GM19351 (cell line): ENCODE data around the gene DUS3L.
"Not testable (repeated sequence)": the region's sequence is repeated elsewhere in the genome, so short reads cannot be mapped to it uniquely, and the experiment has no call there.

ENCODE experiments used
- ATAC-seq: cut with Tn5 transposase; IDR thresholded peaks from one replicate; pipeline ENCODE4 v1.9.1; 2021; ENCODE audit warnings: mild to moderate bottlenecking, moderate library complexity; ENCODE audit not compliant: unreplicated experiment

DUS3L gene

DNA sequence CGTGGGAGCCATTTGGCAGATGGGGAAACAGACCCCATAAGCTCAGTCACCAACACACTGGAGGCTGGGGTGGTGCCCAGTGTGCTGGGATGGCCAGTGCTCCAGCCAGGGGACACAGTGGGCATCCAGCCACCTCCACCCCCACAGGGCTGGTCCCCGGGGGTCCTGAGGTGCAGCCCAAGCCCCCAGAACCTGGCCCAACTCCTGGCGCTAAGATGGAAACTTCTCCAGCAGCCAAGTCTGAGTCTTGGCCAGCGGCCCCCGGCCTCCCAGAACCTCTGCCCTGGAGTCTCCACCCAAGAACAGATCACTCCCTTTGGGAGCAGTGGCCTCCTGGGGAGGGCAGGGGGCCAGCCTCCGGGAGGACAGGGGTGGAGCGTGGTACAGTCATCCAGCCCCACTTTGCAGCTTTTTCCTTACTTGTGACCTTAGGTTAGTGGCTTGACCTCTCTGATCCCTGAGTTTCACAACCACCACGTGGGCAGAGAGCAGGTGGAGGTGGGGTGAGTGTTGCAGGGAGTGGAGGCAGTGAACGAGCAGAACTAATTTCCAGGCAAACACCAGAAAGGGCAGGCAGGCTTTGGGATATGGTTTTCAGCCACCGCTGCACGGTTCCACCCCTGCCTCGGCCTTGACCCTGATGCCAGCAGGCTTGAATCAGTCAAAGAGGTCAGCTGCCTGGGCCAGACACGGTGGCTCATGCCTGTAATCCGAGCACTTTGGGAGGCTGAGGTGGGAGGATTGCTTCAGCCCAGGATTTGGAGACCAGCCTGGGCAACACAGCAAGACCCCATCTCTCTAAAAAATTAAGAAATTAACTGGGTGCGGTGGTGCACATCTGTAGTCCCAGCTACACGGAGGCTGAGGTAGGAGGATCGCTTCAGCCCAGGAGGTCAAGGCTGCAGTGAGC is 9.7 kb upstream of the DUS3L start:
- no peak for ATAC-seq

DNA sequence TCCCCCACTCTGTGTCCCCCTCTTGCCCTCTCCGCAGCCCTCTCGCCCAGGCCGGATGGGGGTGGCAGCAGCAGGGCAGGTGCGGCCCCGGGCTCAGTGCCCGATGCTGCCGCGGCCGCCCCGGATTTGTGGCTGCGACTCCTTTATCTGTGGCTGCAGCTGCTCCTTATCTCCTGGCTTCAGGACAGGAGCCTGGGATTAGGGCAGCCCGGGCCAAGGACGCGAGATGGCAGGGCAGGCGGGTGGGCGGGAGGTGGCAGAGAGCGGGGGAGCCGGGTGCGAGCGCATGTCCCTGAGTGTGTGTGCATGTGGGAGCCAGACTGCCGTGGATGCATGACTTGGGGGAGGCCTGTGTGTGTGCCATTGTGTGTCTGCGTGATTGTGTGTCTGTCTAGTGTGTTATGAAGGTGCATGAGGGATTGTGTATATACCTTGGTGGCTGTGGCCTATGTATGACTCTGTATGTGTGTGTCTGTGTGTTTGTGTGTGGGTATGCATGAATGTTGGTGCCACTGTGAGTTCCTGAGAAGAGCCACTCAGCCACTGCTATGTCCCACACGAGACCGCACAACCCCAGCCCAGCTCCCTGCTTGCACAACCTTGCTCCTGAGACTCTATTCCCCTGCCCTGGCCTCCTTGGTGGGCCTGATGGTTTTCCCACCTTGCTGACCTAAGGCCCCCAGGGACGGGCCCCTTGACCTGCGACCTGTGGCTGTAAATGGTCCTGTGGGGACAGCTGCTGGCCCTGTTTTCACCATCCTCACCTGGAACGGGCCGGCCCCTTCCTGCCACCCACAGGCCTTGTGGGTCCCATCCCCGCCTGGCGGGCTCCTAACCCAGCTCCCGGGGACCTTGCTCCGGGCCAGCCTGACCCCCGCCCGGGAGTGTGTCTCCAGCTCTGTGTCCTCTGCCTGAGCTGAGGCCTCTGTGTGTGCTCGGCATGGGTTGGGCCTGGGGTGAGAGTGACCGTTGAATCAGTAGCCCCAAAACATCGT is 8.6 kb upstream of the DUS3L start:
- ATAC-seq, result no peak

DNA sequence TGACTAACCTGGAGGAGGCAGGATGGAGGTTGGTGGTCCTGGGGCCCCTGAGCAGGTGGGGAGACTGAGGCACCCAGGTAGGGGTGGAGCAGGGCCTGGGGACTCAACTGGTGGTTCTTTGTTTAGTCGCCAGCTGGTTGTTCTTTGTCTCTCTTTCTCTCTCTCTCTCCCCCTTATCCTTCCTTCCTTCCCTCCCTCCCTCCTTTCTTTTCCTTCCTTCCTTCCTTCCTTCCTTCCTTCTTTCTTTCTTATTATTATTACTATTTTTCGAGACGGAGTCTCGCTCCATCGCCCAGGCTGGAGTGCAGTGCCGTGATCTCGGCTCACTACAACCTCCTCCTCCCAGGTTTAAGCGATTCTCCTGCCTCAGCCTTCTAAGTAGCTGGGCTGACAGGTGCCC is 7.3 kb upstream of the DUS3L start:
- ATAC-seq, result no peak

DNA sequence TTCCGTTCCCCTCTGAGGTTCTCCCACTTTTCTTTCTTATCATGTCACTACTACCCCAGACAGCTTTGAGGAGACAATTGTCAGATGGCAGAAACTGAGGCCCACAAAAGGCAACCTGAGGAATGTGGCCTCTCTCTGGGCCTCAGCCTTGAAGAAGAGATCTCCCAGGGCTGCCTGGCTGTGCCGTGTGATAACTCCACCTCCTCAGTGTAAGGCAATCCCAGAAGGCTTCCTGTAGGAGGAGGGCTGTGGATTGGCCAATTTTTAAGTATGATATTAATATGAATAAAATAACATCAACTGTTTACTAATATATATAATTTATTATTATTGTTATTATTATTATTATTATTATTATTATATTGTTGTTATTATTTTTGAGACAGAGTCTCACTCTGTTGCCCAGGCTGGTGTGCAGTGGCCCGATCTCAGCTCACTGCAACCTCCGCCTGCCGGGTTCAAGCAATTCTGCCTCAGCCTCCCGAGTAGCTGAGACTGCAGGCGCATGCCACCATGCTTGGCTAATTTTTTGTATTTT is 4.5 kb upstream of the DUS3L start:
- no peak for ATAC-seq

DNA sequence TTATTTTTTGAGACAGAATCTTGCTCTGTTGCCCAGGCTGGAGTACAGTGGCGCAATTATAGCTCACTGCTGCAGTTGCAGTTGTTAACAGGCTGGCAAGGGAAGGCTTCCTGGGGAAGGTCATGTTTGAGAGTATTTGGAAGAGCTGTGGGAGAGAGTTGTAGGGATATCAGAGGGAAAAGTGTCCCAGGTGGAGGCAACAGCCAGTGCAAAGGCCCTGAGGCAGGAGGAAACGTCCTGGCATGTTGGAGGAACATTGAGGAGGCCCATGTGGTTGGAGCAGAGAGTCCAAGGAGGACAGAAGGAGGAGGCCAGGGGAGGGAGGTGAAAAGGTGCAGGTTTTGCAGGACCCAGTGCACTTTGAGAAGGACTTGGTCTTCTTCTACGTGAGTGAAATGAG is 2.2 kb upstream of the DUS3L start:
- ATAC-seq, result no peak

DNA sequence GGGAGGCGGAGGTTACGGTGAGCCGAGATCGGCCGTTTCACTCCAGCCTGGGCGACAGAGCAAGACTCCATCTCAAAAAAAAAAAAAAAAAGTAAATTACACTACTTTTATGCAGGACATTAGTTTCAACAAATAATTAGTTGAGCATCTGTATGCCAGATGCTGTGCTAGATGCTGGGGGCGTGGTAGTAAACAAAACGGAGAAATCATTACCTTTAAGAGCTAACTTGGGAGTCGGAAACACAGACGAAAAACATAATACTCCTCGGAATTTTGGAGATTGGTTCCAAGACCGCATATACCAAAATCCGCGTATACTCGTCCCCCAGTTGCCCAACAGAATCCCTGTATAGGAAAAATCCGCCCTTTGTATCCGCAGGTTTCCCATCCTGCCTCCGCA is 1.3 kb upstream of the DUS3L start:
- ATAC-seq, result no peak

DNA sequence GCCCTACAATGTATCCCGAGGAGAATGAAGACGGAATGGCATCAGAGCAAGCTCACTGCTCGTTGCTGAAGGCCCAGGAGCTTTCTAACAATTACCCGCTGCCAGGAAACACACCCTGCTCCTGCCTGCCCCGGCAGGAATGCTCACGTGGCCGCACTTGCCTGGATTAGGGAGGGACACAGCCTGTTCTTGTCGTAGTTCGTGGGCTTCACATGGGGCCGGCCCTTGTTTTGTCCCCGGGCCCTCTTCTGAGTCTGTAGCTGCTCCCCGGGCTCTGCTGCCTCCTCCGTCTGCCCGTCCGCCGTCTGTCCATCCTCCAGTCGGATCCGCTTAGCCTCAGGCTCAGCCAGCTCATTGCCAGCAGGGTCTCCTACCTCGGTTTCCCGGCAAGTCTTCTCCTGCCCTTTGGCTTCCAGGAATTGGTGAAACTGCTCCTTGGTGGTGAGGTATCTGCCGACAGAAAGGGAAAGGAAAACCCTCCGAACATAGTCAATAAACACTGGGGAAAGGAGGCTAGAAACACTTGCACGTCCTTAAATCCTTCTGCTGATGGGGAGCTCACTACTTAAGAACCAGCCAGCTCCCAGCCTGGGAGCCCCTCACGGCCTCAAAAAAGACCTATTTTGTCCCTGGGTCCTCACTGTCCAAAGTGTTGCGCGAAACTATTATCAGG is 941 bp downstream of the DUS3L start:
- no peak for ATAC-seq

DNA sequence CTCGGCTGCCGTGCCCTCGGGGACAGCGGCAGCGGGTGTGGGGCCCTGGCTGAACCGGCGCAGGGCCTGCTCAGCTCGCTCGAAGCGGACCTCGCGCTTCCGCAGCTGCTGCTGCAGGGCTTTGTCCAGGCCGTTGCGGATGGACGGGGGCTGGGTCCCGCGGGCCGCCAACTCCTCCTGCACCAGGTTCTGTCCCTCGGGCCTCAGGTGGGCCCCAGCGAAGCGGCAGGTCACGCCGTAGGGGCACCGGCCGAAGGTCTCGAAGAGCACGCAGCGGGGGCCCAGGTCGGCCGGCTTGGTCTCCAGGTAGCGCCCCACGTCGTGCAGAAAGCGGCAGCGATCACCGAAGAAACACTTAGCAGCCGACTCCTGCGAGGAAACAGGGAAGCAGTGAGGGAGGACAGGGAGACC is 1.6 kb downstream of the DUS3L start:
- no peak for ATAC-seq

DNA sequence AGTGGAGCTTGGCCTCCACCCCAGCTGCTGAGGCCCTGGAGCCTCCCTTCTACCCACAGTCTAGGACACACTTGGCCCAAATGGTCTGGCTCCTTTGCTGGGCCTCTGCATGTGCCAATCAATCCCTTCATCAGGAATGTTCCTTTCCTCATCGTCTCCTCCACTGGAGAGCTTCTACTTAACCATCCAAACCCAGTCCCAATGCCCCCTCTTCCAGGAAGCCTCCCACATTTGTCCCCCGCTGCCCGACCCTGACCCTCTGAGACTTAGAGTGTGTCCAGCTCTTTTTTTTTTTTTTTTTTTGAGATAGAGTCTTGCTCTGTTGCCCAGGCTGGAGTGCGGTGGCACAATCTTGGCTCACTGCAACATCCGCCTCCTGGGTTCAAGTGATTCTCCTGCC is 2.5 kb downstream of the DUS3L start:
- ATAC-seq, result no peak

DNA sequence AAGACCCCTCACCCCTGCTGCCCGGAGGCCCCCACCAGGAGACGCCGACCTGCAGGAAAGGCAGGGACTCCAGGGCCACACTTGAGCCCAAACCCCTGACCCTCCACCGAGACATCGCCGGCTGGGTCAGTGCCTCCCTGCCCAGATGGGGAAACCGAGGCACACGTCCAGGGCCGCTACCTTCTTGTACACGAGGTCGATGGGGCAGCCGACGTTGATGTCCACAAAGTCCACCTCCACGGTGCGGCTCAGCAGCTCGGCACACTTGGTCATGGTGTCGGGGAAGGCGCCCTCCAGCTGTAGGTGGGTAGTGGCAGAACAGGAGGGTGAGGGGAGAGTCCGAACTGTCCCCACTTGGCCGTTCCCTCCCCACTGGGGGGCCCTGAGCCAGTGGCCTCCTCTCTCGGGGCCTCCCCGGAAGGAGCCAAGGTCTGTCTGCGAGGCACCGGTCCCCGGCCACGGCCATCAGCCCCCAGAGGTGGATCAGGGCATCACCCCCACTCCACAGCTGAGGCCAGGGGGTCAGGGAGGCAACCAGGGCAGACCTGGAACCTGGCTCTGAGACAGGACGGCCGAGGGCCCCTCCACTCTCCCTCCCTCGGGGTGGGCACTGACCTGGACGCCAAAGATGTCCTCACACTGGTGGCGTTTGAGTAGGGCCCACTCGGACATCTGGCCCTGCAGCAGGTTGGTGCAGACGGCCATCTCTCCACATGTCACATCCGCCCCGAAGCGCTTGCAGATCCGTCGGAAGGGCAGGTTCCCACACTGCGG is 3.4 kb downstream of the DUS3L start:
- no peak for ATAC-seq

DNA sequence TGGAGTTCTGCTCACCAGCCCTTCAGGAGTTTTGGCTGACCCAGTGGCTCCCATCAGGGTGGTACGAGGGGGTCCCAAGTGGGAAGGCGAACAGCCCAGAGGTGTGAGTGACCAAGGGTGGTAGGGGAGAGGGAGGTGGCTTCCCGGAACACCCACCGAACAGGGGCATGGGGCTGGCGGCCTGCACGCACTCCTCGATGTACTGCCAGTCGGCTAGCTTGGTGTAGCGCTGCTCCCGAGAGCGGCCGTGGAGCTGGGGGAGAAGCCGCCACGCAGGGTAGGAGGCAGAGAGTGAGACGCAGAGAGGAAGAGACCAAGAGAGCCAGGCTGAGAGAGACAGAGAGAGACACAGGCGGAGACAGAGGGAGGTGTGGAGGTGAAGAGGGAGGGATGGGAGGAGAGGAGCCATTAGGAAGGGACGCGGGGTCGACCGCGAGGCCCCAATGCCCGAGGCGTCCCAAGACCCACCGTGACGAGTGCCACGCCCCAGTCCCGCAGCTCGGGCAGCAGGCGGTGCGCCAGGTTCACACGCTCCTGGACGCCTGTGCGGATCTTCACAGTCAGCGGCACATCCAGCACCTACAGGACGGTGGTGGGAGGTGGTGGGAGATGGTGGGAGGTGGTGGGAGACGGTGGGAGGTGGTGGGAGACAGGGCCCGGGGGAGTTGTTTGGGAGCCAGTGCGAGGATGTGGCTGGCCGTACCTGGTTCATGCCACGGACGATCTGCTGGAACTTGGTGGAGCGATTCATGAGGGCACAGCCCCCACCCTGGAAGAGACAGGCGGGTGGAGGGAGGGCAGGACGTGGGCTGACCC is 4.2 kb downstream of the DUS3L start:
- no peak for ATAC-seq

DNA sequence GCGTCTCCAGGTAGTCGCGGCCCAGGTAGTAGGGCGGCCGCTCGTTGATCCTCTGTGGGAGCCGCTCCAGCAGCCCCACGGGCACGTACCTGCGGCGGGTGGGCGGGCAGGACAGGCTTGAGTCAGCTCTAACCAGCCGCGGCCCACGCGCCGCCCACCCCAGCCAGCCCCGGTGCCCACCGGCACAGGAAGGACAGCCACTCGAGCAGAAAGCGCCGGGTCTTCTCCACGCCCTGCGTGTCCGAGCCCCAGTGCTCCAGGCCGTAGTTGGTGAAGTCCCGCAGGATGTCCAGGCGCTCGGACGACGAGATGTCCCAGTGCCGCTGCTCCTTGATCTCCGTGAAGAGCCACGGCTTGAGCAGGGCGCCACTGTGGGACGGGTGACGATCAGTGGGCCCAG is 5.5 kb downstream of the DUS3L start:
- no peak for ATAC-seq

DNA sequence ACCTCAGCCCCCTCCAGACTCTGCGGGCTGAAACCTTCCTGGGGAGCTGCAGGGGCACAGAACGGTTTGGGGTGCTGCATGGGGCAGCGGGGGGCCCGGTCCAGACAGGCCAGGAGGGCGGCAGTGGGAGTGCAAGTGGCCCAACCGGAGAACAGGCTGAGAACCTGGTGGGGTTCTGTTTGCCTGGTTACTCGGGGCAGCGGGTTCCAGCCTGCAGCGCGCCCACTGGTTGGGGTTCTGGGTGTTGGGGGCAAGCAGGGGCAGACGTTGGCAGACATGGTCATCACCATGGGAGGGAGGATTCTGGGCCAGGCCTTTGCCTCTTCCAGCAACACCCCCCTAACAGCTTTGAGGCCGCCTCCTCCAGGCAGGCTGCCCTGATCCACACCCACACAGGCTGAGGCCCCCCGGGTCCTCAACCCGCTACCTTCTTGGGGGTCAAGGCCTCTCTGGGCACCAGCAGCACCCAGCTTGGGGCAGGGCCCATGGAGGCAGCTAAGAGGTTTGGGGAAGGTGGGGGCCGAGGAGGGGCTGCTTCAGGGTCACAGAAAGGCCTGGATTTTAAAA is 6.3 kb downstream of the DUS3L start, which contains the start of gene PRR22:
Gene PRR22 (minus strand): TSS at position 166 of the 567 bp plus-strand sequence. CDS start 86 bp downstream, at position 80.
- ATAC-seq, result no peak

DNA sequence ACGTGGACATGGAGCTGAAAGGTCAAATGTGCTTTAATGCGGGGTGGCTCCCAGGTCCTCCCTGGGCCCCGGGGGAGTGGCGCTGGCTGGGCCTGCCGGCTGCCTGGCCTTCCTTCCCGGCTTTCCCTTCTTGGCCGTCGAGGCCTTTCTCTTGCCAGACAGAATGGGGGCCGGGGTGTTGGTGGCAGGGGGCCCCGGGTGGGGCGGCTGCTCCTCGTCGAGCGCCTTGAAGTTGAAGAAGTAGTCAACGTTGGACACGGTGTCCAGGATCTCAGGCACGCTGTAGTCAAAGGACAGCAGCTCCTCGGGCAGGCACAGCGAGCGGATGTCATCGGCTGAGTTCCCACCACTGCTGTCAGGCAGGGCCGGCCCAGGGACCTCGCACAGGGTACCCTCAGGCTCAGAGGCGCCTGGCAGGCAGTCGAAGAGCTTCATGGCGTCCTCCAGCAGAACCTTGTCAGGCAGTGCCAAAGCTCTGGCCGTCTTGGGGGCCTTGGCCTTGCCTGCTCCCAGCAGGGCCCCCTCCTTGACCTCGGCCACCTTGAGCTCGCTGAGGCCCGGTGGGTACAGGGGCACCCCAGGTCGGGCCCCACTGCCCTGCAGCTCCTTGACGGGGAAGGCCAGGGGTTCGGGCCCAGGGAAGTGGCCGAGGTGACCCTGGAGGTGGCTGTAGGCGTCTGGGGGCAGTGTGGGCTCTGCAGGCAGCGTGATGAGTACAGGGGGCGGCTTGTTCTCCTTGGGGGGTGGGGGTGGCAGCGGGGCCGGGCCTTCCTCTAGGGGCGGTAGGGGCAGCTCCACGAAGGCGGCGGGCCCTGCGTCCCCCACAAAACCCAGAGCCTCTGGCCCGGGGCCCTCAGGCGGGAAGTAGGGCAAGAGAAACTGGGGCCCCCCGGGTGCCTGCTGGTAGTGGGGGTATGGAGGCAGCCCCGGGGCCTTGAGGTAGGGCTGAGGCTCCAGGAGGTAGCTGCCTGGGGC is 7.7 kb downstream of the DUS3L start:
- ATAC-seq, result no peak

DNA sequence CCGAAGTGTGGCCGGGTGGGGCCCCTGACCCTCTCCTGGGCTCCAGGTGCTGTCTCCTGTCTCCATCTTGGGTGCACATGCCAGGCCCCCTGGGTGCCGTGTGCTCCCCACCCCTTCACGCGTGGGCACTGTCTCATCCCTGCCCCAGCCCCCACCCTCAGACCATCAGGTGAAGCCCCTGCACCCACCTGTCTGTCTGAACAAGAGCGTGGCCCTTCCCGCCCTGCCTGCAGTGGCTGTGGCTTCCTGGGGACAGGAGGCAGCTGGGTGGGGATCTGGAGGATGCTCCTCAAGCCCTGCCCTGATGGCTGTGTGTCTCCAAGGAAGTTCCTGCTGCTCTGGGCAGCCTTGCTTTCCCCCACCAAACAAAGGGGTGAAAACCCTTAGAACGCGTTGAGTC is 8.6 kb downstream of the DUS3L start:
- no peak for ATAC-seq

DNA sequence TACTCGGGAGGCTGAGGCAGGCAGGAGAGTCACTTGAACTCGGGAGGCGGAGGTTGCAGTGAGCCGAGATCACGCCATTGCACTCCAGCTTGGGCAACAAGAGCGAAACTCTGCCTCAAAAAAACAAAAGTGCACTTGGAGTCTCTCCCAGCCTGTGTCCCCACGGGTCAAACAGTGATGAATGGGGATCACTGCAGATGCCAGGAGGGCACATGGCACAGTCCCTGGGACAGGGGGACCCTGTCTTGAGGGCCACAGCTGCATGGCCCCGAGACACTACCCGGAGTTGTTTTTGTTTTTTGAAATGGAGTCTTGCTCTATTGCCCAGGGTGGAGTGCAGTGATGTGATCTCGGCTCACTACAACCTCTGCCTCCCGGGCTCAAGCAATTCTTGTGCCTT is 10.0 kb downstream of the DUS3L start:
- ATAC-seq, result not testable (repeated sequence)

DNA sequence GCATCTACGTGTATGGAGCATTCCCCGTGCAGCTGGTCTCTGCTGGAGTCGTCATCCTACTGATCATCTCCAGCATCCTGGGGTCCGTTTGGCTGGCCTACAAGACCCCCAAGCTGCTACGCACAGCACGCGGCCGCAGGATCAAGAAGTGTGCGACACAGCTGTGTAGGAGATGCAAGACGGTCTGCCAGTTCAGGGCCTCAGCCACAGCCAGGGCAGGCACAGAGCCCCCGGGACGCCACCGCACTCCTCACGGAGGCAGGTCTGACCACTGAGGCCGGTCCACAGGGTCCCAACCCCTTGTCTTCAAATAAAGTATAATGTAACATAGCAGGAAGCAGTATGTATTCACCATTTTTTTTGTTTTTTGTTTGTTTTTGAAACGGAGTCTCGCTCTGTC is 12.6 kb downstream of the DUS3L start:
- no peak for ATAC-seq
